ENCODE results near the gene LRRC36. TPM values are rescaled to one million over a fixed set of nuclear protein-coding genes. Genes with fewer than 3 reads are reported as not detected.
"Not testable (repeated sequence)": the region's sequence is repeated elsewhere in the genome, so short reads cannot be mapped to it uniquely, and the experiment has no call there.

LRRC36 gene
- total RNA-seq, 2 donors from 2014 or later: not detected

- Mint-ChIP-seq H3K4me3 (no peak overlapping the region), H3K27me3 (peaks cover 6% of the 10 kb centered on the region), H3K27ac (no peak overlapping the region), H3K36me3 (ENCODE audit: low read depth) (peaks cover 5% of the 10 kb centered on the region), H3K4me1 (peaks cover 2% of the 10 kb centered on the region)
- no peaks in the 10 kb centered on the region for H3K9me3 ChIP-seq (ENCODE audit: control insufficient read depth, low read length, poor library complexity, severe bottlenecking)
- no peak for DNase-seq
- no peak for ATAC-seq
Measured at GRCh38 chr16:67339453-67339852, 12.8 kb downstream of the LRRC36 start.

- no peaks in the 10 kb centered on the region for H3K9me3 ChIP-seq (ENCODE audit: control insufficient read depth, low read length, poor library complexity, severe bottlenecking)
- H3K27me3 Mint-ChIP-seq: peaks cover 12% of the 10 kb centered on the region
- H3K36me3 Mint-ChIP-seq (ENCODE audit: low read depth): peaks cover 5% of the 10 kb centered on the region
- H3K27ac Mint-ChIP-seq: no peak overlapping the region
- peaks cover 2% of the 10 kb centered on the region for H3K4me1 Mint-ChIP-seq
- no peak for ATAC-seq
- no peak for DNase-seq
- no peak overlapping the region for H3K4me3 Mint-ChIP-seq
Measured at GRCh38 chr16:67341250-67341649, 14.6 kb downstream of the LRRC36 start.

GRCh38 chr16:67342616-67343015, 16.0 kb downstream of the LRRC36 start:
- no peaks in the 10 kb centered on the region for H3K9me3 ChIP-seq (ENCODE audit: control insufficient read depth, low read length, poor library complexity, severe bottlenecking)
- H3K4me3 Mint-ChIP-seq: no peak overlapping the region
- DNase-seq (no peak), ATAC-seq (no peak)
- peaks cover 5% of the 10 kb centered on the region for H3K36me3 Mint-ChIP-seq (ENCODE audit: low read depth)
- no peak overlapping the region for H3K27ac Mint-ChIP-seq
- peaks cover 18% of the 10 kb centered on the region for H3K27me3 Mint-ChIP-seq
- H3K4me1 Mint-ChIP-seq: peaks cover 2% of the 10 kb centered on the region

GRCh38 chr16:67345401-67345800, 18.8 kb downstream of the LRRC36 start:
- Mint-ChIP-seq H3K36me3 (ENCODE audit: low read depth) (peaks cover 5% of the 10 kb centered on the region), H3K4me3 (no peak overlapping the region), H3K27me3 (peaks cover 18% of the 10 kb centered on the region), H3K4me1 (peaks cover 2% of the 10 kb centered on the region), H3K27ac (no peak overlapping the region)
- no peak for ATAC-seq
- H3K9me3 ChIP-seq (ENCODE audit: control insufficient read depth, low read length, poor library complexity, severe bottlenecking): no peaks in the 10 kb centered on the region
- DNase-seq: no peak

GRCh38 chr16:67346341-67346740, 19.7 kb downstream of the LRRC36 start:
- H3K27me3 Mint-ChIP-seq: peaks cover 18% of the 10 kb centered on the region
- no peaks in the 10 kb centered on the region for H3K9me3 ChIP-seq (ENCODE audit: control insufficient read depth, low read length, poor library complexity, severe bottlenecking)
- no peak overlapping the region for H3K4me3 Mint-ChIP-seq
- H3K36me3 Mint-ChIP-seq (ENCODE audit: low read depth): peaks cover 5% of the 10 kb centered on the region
- no peak overlapping the region for H3K27ac Mint-ChIP-seq
- H3K4me1 Mint-ChIP-seq: peaks cover 2% of the 10 kb centered on the region
- DNase-seq (no peak), ATAC-seq (no peak)

GRCh38 chr16:67349172-67349571, 22.6 kb downstream of the LRRC36 start:
- H3K9me3 ChIP-seq (ENCODE audit: control insufficient read depth, low read length, poor library complexity, severe bottlenecking): no peaks in the 10 kb centered on the region
- H3K27me3 Mint-ChIP-seq: peaks cover 22% of the 10 kb centered on the region
- no peak overlapping the region for H3K4me3 Mint-ChIP-seq
- DNase-seq (no peak), ATAC-seq (peak; percentile 44)
- H3K4me1 Mint-ChIP-seq: no peaks in the 10 kb centered on the region
- peaks cover 2% of the 10 kb centered on the region for H3K36me3 Mint-ChIP-seq (ENCODE audit: low read depth)
- no peak overlapping the region for H3K27ac Mint-ChIP-seq

- H3K27me3 Mint-ChIP-seq: peaks cover 23% of the 10 kb centered on the region
- H3K27ac Mint-ChIP-seq: no peak overlapping the region
- no peak for ATAC-seq
Measured at GRCh38 chr16:67350324-67350723, 23.7 kb downstream of the LRRC36 start.

GRCh38 chr16:67352463-67352862, 25.8 kb downstream of the LRRC36 start:
- not testable (repeated sequence) for DNase-seq; ATAC-seq; H3K27ac Mint-ChIP-seq; H3K4me3 Mint-ChIP-seq; H3K9me3 ChIP-seq (ENCODE audit: control insufficient read depth, low read length, poor library complexity, severe bottlenecking); H3K4me1 Mint-ChIP-seq; H3K36me3 Mint-ChIP-seq (ENCODE audit: low read depth)
- peaks cover 30% of the 10 kb centered on the region for H3K27me3 Mint-ChIP-seq

More at GRCh38 chr16:67350324-67350723, 23.7 kb downstream of the LRRC36 start:
- H3K9me3 ChIP-seq (ENCODE audit: control insufficient read depth, low read length, poor library complexity, severe bottlenecking): no peaks in the 10 kb centered on the region
- Mint-ChIP-seq H3K4me3 (no peak overlapping the region), H3K36me3 (ENCODE audit: low read depth) (peaks cover 2% of the 10 kb centered on the region), H3K4me1 (no peaks in the 10 kb centered on the region)
- no peak for DNase-seq

GRCh38 chr16:67356396-67356795, 29.8 kb downstream of the LRRC36 start:
- Mint-ChIP-seq H3K4me3 (no peak overlapping the region), H3K4me1 (peaks cover 5% of the 10 kb centered on the region), H3K27me3 (peaks cover 44% of the 10 kb centered on the region), H3K27ac (no peak overlapping the region), H3K36me3 (ENCODE audit: low read depth) (peaks cover 12% of the 10 kb centered on the region)
- DNase-seq (no peak), ATAC-seq (no peak)
- no peaks in the 10 kb centered on the region for H3K9me3 ChIP-seq (ENCODE audit: control insufficient read depth, low read length, poor library complexity, severe bottlenecking)

GRCh38 chr16:67357561-67357960, 30.9 kb downstream of the LRRC36 start:
- DNase-seq (no peak), ATAC-seq (no peak)
- Mint-ChIP-seq H3K27ac (no peak overlapping the region), H3K27me3 (peaks cover 44% of the 10 kb centered on the region), H3K36me3 (ENCODE audit: low read depth) (peaks cover 12% of the 10 kb centered on the region), H3K4me1 (peaks cover 5% of the 10 kb centered on the region), H3K4me3 (no peak overlapping the region)
- H3K9me3 ChIP-seq (ENCODE audit: control insufficient read depth, low read length, poor library complexity, severe bottlenecking): no peaks in the 10 kb centered on the region

- not testable (repeated sequence) for H3K27ac Mint-ChIP-seq; H3K36me3 Mint-ChIP-seq (ENCODE audit: low read depth); ATAC-seq; H3K4me3 Mint-ChIP-seq; H3K9me3 ChIP-seq (ENCODE audit: control insufficient read depth, low read length, poor library complexity, severe bottlenecking); DNase-seq; H3K4me1 Mint-ChIP-seq
- peaks cover 43% of the 10 kb centered on the region for H3K27me3 Mint-ChIP-seq
Measured at GRCh38 chr16:67359540-67360269, 33.1 kb downstream of the LRRC36 start.

GRCh38 chr16:67361038-67361437, 34.4 kb downstream of the LRRC36 start:
- ATAC-seq: no peak
- Mint-ChIP-seq H3K27ac (no peak overlapping the region), H3K27me3 (peaks cover 36% of the 10 kb centered on the region), H3K4me1 (peaks cover 15% of the 10 kb centered on the region), H3K4me3 (no peak overlapping the region), H3K36me3 (ENCODE audit: low read depth) (peaks cover 8% of the 10 kb centered on the region)
- H3K9me3 ChIP-seq (ENCODE audit: control insufficient read depth, low read length, poor library complexity, severe bottlenecking): no peaks in the 10 kb centered on the region
- no peak for DNase-seq

- H3K36me3 Mint-ChIP-seq (ENCODE audit: low read depth): no peaks in the 10 kb centered on the region
- no peaks in the 10 kb centered on the region for H3K9me3 ChIP-seq (ENCODE audit: control insufficient read depth, low read length, poor library complexity, severe bottlenecking)
- H3K4me1 Mint-ChIP-seq: peaks cover 10% of the 10 kb centered on the region
- no peak for DNase-seq
- peak overlapping the region; percentile 46 for H3K4me3 Mint-ChIP-seq
- H3K27me3 Mint-ChIP-seq: peaks cover 19% of the 10 kb centered on the region
- peak; percentile 20 for ATAC-seq
- H3K27ac Mint-ChIP-seq: no peak overlapping the region
Measured at GRCh38 chr16:67364600-67365235, 38.1 kb downstream of the LRRC36 start.

- DNase-seq: no peak
- H3K4me3 Mint-ChIP-seq: no peak overlapping the region
Measured at GRCh38 chr16:67370661-67371060, 44.0 kb downstream of the LRRC36 start.

More at GRCh38 chr16:67370661-67371060, 44.0 kb downstream of the LRRC36 start:
- no peaks in the 10 kb centered on the region for H3K9me3 ChIP-seq (ENCODE audit: control insufficient read depth, low read length, poor library complexity, severe bottlenecking)
- no peaks in the 10 kb centered on the region for H3K36me3 Mint-ChIP-seq (ENCODE audit: low read depth)
- H3K27ac Mint-ChIP-seq: no peak overlapping the region
- peaks cover 2% of the 10 kb centered on the region for H3K4me1 Mint-ChIP-seq
- peaks cover 12% of the 10 kb centered on the region for H3K27me3 Mint-ChIP-seq
- no peak for ATAC-seq
